Measurements from ENCODE around the gene GET4. TPM values are rescaled to one million over a fixed set of nuclear protein-coding genes. Genes with fewer than 3 reads are reported as not detected.

The GET4 gene
- total RNA-seq, 6 experiments from 2014 or later, result 21.3 to 26.3 (median 25.5) TPM

GRCh38 chr7:880450-880849 is 4.1 kb downstream of the GET4 start:
- Mint-ChIP-seq H3K36me3 (ENCODE audit: low read depth) (no peaks in the 10 kb centered on the region; the same call in 1 of the 2 replicates), H3K4me3 (no peak overlapping the region), H3K27ac (no peak overlapping the region), H3K27me3 (ENCODE audit: insufficient read depth) (peaks cover 2% of the 10 kb centered on the region; the same call in 1 of the 2 replicates), H3K4me1 (ENCODE audit: low read depth) (peaks cover 11% of the 10 kb centered on the region), H3K9me3 (no peaks in the 10 kb centered on the region)
- no peak for DNase-seq
- no peak for TF ChIP-seq CTCF (IDR thresholded peaks at IDR 0.05)

- Mint-ChIP-seq H3K36me3 (ENCODE audit: low read depth) (no peaks in the 10 kb centered on the region; the same call in 1 of the 2 replicates), H3K9me3 (no peaks in the 10 kb centered on the region), H3K27ac (no peak overlapping the region), H3K4me3 (no peak overlapping the region), H3K27me3 (ENCODE audit: insufficient read depth) (peaks cover 2% of the 10 kb centered on the region; the same call in 1 of the 2 replicates), H3K4me1 (ENCODE audit: low read depth) (peaks cover 11% of the 10 kb centered on the region)
- no peak for DNase-seq
- TF ChIP-seq CTCF (IDR thresholded peaks at IDR 0.05), result no peak
Observed at GRCh38 chr7:881441-882234, 5.3 kb downstream of the GET4 start.

- TF ChIP-seq CTCF (IDR thresholded peaks at IDR 0.05), result no peak
- Mint-ChIP-seq H3K4me3 (no peak overlapping the region), H3K4me1 (ENCODE audit: low read depth) (peaks cover 11% of the 10 kb centered on the region), H3K9me3 (no peaks in the 10 kb centered on the region), H3K27me3 (ENCODE audit: insufficient read depth) (peaks cover 2% of the 10 kb centered on the region; the same call in 1 of the 2 replicates), H3K36me3 (ENCODE audit: low read depth) (no peaks in the 10 kb centered on the region; the same call in 1 of the 2 replicates), H3K27ac (no peak overlapping the region)
- DNase-seq, result no peak
Observed at GRCh38 chr7:882336-883035, 6.1 kb downstream of the GET4 start.

- Mint-ChIP-seq H3K9me3 (no peaks in the 10 kb centered on the region), H3K4me1 (ENCODE audit: low read depth) (peaks cover 6% of the 10 kb centered on the region), H3K27me3 (ENCODE audit: insufficient read depth) (peaks cover 2% of the 10 kb centered on the region; the same call in 1 of the 2 replicates), H3K27ac (no peak overlapping the region), H3K36me3 (ENCODE audit: low read depth) (no peaks in the 10 kb centered on the region; the same call in none of the 2 replicates), H3K4me3 (no peak overlapping the region)
- DNase-seq, result no peak
- no peak for TF ChIP-seq CTCF (IDR thresholded peaks at IDR 0.05)
Observed at GRCh38 chr7:883055-884021, 7.0 kb downstream of the GET4 start.

Measured in HFFc6 (cell line).